Stimulated activated CD4-positive, alpha-beta T cell treated with anti-CD3 and anti-CD28 coated beads, Interleukin-12 subunit alpha, Interleukin-12 subunit beta, amount 100 ng/mL, for 4 hours (primary cell): ENCODE results near the gene RASD1.
"Not testable (repeated sequence)": the region's sequence is repeated elsewhere in the genome, so short reads cannot be mapped to it uniquely, and the experiment has no call there.

ENCODE experiments used
- DNase-seq: peaks from one replicate; pipeline ENCODE4 v3.0.0-alpha.2; 2020

RASD1 gene

DNA sequence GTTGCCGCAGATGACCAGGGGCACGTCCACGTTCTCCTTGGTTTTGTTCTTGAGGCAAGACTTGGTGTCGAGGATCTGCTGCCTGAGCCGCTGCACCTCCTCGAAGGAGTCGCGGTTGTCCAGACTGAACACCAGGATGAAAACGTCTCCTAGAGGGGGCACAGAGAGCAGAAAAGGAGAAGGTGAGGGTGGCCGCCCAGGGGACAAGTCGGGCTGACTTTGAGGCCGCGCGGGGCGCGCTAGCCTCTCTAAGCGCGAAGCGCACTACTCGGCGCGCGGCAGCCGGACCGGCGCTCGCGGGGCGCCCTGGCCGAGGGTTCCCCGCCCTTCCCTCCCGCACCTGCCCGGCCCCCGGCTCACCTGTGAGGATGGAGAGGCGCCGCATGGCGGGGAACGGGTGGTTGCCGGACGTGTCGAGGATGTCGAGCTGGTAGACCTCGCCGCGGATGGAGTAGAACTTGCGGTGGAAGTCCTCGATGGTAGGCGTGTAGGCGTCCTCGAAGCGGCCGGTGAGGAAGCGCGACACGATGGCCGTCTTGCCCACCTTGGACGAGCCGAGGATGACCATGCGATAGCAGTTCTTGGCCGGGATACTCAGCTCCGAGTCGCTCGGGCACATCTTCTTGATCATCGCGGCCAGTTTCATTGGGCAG lies 533 bp downstream of the RASD1 start:
- DNase-seq, result peak; percentile 21

DNA sequence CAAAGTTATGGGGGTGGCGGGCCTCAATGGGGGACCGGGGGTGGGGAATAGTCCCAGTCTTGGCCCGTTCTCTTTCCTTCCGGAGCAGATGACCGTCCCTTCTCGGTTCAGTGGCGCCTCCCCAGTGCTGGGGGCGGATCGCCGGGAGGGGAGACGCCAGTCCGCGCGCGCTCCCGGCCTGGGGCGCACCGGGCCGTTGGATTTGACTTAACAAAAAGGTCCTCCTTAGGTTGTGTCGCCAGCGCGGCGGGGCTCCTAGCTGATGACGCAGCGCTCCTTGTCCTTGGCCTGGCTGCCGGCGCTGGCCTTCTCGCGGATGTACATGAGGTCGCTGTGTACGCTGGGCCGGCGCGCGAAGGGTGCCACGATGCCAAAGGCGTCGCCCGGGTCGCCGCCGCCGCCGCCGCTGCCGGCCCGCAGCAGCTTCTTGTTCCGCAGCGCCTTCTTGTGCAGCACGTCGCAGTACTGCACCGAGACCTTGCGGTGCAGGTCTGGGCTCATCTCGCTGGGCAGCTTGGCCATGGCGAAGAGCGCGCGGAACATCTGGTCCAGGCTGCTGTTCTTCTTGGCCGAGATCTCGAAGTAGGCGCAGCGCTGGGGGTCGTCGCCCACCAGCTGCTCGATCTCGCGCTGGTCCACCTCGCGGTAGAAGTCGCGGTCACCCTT lies 1.2 kb downstream of the RASD1 start:
- DNase-seq, result peak; percentile 11

DNA sequence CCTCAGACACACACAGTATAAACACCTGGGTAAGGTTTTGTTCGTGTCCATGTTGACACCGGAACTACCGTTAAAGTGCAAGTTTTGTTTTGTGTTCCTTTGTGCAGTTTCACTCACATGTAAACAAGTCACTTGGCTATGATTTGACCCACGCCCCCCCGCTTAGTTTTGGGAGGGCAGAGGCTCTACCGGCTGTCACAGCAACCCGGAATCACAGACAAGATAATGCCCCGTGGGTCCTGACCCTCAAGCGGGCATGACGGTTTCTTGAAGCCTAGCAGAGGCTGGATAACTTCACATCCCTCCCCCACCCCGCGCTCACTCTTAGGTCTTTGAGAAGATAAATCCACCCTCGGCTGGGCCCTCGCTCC lies 1.7 kb downstream of the RASD1 start:
- no peak for DNase-seq

DNA sequence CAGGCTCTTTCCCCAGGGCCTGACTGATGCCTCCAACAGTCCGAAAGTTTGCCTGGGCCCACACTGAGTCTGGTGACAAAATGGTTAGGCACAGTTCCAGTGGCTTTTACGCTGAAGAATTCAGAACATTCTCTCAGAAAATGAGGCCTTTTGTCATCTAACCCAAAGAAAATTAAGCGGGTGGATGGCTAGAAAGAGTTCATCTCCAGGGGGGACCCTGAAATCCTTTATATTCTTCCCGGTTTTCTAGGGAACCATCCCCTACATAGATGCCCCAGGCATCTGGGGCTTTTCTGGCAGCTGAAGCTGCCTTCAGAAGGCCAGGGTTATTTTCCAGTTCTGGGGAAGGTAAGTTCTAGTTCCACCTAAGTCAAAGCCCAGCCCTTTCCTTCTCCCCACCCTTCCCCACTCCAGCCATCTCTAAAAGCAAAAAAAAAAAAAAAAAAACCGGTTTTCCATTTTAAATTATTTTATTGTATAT lies 2.2 kb downstream of the RASD1 start:
- no peak for DNase-seq

DNA sequence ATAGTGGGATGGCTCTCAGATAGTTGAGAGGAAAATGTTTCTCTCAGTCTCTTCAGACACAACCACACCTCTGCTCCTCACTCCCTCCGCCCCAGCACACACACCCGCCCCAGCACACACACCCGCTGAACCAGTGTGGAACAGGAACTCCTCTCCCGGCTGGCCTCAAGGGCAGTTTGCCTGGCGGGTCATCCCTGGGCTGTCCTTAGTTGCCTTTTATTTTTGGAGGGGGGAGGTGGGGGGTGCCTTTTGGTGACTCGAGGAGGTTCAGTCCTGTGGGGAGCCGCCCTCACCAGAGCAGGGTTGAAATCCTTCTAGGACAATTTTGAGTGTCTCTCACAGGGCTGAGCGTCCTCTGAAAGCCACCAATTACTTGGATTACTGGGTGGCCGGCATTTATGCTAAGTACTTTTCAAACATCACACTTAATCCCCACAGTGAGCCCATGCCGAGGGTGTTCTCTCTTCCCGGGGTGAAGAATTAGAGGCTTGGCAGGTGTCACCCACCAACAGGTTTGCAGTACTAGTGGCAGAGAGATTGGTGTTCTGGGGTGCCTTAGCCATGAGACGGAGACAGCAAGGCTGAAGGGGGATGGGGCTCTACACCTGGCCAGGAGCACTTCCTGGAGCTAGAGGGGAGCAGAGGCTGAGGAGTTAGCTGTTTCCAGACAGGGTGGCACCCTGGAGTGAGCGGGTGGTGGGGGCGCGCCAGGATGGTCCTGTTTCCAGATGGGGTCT lies 2.8 kb downstream of the RASD1 start:
- no peak for DNase-seq

DNA sequence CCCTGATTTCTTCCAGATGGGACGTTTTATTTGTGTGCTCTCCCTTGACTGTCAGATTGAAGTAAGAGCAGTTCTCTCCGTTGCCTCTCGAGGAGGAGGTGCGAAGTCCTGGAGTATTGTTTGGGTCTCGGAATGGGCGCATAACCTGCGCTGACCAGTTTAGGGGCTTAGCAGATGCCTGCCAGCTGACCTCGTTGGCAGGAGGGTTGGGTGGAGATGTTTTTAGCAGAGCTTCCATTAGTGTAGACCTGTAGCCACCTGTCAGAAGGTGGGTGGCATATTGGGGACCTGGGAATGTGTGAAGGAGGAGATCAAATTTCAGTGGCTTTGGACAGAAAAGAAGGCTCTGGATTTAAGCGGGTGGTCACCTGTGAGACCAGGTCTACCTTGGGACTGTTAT lies 3.6 kb downstream of the RASD1 start:
- no peak for DNase-seq

DNA sequence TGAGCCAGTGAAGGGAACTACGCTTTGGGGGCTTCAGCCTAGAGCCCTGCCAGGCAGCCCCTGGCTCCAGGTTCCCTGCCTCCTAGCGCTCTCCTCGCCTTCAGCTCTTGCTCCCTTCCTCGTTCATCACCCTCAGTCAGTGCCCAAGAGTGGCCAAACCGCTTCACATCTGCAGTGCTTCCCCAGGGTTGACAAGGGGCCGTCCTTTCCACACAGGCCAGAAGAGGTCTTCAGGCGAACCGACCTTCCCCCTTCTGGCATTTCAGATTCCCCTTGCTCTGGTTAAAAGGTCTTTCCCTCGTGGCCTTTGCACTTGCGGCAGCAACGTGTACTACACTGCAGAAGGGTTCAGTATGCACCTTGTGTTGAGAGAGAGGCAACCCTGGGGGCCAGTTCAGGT lies 4.1 kb downstream of the RASD1 start:
- DNase-seq, result no peak

DNA sequence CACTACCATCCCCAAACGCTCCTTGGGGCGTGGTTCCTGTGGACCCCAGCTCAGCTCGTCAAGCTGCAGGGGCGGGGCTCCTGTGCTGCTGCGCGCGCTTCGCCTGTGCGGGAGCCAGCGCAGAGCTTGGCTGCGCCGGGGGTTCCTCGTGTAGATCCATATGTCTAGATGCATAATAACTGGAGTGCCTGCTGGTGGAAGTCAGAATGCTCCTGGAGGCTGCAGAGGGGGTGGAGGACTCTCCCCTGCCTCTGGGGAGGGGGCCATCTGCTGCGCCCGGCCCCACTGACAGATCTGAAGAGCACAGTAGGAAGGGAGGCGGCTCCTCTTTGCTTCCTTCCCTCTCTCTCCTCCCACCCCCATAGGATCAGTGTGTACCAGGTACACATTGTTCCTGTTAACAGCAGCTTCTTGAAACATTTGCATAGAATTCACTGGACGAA lies 4.6 kb downstream of the RASD1 start:
- DNase-seq, result no peak

DNA sequence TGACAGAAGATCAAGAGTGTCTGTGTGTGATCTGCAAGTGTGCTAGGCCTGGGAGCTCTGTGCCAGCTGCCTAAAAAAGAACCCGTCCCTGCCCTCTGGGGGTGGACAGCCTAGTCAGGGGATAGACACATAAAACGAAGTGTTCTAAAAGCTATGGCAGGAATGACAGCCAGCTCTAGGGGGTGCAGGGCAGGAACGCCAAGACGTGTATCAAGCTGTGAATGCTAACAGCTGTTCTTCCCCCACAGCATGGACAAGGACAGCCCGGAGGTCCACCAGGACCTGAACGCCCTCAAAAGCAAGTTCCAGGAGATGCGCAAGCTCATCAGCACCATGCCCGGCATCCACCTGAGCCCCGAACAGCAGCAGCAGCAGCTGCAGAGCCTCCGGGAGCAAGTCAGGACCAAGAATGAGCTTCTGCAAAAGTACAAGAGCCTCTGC lies 5.1 kb downstream of the RASD1 start:
- no peak for DNase-seq

DNA sequence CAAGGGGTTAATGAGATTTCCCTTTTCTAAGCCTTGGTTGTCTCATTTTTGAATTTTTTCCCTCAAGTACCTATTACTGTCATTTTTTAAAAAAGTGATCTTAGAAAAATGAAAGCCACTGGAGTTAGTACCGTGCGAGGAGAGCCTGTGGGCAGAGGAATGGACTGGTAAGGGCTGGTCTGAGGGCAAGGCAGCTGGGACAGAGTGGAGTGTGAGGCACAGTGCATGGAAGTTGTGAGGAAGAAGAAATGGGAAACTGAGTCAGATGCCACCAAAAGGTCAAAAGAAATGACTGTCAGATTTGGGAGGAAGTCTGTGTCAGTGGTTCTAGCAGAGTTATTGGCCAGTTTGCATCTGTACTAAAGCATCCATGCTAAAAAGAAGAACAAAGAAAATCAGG lies 8.2 kb downstream of the RASD1 start:
- DNase-seq, result no peak

DNA sequence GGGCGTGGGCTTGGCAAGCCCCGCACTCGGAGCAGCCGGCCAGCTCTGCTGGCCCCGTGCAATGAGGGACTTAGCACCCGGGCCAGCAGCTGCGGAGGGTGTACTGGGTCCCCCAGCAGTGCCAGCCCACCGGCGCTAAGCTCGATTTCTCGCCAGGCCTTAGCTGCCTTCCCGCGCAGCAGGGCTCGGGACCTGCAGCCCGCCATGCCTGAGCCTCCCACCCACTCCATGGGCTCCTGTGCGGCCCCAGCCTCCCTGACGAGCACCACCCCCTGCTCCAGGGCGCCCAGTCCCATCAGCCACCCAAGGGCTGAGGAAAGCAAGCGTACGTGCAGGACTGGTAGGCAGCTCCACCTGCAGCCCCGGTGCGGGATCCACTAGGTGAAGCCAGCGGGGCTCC lies 9.8 kb downstream of the RASD1 start:
- not testable (repeated sequence) for DNase-seq

DNA sequence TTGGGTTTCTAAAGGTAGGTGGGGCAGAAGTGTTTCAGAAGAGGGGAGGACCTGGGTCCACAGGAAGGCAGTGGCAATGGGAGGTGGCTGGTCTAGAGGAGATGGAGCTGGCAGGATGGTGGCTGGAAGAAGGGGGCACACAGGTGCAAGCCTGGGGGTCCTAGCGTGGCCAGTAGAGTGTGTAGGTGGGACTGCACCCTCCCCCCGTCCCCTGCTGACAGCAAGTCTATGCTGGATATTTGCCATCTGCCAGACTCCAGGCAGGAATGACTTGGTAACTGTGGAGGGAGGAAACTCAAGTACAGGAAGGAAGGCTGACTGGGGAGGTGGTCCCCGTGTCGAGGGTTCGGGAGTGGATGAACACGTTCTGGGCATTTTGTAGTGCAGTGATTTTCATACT lies 10.8 kb downstream of the RASD1 start:
- DNase-seq, result no peak

DNA sequence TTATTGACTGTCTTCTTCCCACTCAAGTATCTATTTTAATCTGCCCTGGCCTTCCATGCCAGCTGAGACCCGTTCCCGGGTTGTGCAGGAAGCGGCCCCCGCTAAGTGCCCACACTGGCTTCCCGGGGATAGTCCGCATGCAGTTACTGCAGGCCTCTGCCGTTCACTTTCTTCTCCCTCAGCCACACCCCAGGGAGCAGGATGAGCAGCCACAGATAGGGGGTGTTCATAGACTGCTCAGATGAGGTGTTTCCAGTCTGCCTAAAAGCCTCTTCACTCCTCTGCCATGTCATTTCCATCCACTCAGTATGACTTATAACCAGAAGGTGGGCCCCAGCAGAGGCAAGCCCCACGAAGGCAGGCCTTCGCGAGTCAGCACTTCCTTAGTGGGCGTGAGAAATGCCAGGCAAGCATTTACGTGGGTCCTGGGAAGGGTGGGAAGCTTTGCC lies 11.7 kb downstream of the RASD1 start:
- peak; percentile 20 for DNase-seq

DNA sequence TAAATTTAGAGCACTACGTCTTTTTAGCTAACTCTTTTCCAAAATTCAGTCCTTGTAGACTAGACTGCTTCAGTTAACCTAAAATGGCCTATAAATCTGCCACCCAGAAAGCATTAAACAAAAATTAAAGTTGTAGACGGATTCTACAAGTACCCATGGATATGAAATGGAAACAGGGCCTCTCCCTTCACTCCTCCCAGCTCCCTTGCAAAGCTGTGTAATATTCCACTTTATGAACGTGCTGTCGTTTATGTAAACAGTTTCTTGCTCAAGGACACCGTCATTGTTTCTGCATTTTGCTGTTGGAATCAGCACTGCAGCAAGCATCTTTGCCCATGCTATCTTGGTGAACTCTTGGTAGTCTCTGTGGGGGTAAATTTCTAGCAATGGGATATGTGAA lies 14.3 kb downstream of the RASD1 start:
- no peak for DNase-seq

DNA sequence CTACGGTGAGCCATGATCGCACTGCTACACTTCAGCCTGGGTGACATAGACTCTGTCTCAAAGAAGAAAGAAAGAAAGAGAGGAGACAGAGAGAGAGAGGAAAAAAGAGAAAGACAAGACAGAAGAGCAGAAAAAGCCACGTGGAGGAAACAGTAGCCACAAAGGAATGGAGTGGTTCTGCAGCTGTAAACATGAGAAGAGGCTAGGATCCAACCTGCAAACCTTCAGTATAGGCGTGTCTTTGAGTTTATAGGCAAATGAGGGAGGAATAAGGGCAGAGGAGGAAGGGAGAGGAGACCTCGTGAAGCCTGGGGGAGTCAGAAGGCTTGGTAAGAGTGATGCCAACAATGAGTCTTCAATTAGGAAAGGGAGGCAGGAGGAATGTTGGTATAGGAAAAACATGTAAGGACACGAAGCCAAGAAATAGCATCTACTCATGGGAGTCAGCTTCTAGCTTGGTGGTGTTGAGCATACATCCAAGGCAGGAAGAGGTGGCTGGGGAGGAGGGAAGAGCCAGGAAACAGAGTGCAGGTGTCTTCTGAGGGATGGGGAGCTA lies 15.5 kb downstream of the RASD1 start:
- DNase-seq, result no peak

DNA sequence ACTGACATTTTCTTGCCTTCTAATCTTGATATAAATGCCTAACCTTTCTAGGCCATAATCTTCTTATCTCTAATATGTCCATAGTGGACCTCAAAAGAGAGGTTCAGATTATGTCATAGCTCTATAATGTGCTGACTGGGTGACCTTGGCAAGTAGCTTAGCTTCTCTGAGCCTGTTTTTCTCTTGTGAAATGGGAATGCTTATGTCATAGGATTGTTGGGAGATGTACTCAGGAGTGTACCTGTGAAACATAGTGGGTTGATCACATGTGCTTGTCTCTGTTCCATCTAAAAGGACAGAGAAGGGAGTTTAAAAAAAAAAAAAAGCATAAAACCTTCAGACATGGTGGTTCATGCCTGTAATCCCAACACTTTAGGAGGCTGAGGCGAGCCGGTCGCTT lies 17.0 kb downstream of the RASD1 start:
- DNase-seq, result no peak

DNA sequence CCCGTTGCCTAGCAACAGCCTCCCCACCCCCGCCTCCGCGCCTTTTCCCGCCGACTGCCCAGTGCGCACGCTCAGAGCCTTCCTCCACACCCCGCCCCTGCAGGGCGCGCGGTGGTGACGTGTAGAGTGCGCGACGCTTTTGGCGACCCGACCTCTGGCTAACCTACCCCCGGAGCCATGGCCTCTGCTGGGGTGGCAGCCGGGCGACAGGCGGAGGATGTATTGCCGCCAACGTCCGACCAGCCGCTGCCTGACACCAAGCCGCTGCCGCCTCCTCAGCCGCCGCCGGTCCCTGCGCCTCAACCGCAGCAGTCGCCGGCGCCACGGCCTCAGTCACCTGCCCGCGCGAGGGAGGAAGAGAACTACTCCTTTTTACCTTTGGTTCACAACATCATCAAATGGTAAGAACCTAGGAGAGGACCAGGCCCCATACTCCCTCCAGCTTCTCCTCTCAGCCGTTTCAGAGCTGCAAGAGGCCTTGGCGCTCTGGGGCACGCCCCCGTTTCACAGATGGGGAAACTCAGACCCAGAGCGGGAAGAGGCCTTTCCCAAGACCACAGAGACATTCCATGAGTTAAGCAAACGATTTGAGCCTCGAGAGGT lies 19.2 kb downstream of the RASD1 start, which contains the start of gene MED9:
Gene MED9 (plus strand): TSS at position 136 of the 603 bp plus-strand sequence. CDS start 42 bp downstream, at position 178.
- peak; percentile 97 for DNase-seq

DNA sequence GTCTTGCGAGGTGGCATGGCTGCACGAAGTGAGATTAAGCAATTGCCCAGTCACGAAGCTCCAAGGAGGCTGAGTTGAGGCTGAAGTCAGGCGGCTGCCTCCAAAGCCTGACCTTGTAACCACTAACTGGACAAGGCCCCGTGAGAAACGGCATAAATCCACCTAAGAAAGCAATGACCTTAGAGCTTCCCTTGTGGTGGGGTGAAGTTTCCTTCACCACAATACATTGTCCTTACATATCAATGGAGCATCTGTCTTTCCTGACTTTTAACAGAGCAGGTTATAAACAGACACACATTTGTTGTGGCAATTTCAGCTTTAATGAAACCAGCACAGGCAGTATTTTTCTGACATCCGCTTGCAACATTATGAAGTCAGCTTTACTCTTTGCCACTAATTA lies 21.9 kb downstream of the RASD1 start:
- DNase-seq, result no peak

DNA sequence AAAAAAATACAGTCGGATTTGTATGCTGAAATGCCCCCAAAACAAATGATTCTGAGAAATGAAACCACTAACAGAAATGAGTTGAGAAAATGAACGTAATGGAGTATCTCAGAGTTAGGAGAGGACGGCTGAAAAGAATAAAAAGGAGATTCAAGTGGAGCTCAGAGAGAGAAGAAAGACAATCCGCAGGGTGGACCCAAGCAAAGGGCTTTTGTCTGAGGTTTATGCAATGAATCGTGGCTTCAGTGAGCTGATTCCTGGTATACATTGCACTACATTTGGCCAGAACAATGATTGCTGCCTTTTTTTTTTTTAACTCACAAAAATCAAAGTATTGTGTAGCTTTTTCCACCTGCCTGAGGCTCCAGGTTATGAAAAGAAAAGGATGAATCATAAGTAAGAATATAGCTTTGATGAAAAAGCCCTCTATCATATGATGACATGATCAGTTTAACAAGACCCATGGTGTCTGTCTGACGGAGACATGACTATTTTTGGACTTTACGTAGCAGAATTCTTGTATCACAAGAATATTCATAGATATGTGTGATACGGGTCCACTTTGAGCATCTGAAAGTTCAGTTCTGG lies 23.8 kb downstream of the RASD1 start:
- DNase-seq, result no peak

DNA sequence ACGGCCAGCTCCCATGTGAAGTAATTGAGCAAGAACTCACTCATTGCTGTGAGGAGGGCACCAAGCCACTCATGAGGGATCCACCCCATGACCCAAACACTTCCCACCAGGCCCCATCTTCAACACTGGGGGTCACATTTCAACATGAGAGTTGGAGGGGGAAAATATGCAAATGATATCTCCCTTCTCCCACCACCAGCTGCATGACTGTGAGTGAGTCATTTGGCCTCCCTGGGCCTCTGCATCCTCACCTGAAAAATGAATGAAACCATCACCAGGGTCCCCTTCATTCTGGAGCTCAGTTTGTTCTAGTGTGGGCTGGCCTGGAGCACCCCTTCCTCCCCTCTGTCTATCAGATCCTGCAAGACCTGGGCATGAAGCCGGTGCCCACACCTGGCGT lies 26.2 kb downstream of the RASD1 start:
- DNase-seq, result no peak

DNA sequence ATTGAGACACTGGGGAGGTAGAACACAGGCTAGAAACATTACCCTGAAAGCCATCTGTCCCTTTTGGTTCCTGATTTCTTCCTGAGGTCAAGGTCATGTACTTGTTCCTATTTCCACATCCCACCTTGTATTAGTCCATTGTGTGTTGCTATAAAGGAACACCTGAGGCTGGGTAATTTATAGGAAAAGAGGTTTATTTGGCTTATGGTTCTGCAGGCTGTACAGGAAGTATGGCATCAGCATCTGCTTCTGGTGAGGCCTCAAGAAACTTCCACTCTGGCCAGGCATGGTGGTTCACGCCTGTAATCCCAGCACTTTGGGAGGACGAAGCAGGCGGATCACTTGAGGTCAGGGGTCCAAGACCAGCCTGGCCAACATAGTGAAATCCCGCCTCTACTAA lies 26.8 kb downstream of the RASD1 start:
- DNase-seq, result no peak

DNA sequence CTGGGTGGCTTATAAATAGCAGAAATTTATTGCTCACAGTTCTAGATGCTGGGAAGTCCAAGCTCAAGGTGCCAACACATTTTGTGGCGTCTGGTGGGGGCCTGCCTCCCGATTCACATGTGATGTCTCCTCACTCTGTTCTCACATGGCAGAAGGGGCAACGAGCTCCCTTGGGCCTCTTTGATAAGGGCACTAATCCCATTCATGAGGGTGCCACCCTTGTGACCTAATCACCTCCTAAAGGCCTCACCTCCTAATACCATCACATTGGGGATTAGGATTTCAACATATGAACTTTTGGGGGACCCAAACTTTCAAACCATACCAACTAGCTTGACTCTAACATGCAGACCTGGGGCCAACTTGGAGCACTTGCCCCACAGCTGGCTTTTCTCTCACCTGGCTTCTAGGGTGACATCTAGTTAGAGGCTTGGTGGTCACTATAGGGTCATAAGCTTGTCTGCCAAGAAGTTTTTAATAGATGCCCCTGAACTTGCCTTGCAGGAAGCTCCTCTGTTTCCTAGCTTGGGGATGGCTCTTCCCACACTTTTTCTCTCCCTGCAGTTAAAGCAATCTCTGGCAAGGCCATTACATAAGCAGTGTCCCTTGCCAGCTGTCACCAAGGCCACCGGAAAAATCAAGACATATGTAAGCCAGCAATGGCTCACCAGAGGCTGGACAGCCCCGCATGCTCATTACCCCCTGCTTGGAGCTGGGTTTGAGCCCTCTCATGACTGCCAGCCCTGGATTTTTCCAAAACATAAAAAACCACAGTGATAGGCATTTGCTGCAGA lies 27.8 kb downstream of the RASD1 start:
- DNase-seq, result no peak
